GM23338 (cell line): ENCODE measurements around the gene MAST4. TPM values are rescaled to one million over a fixed set of nuclear protein-coding genes. Genes with fewer than 3 reads are reported as not detected.

Experiments
- ATAC-seq: fragments of 200-7000 bp; cut with Tn5 transposase; 3 replicates; pipeline ENCODE4 v1.9.1; 2020
- DNase-seq: peaks from one replicate; pipeline ENCODE4 v3.0.0-alpha.2; 2015; ENCODE audit warnings: low spot score
- H2AFZ ChIP-seq: fragments of 200-600 bp; sonication (generic); 2 replicates; pipeline ENCODE4 v1.8.0; 2016; ENCODE audit warnings: antibody characterized with exemption, mild to moderate bottlenecking, moderate library complexity
- H3F3A ChIP-seq: fragments of 200-600 bp; sonication (generic); replicated peaks from 2 replicates; pipeline ENCODE4 v1.8.0; 2017; ENCODE audit warnings: antibody characterized with exemption, mixed run types, low read depth
- H3K27ac ChIP-seq: fragments of 200-600 bp; sonication (generic); 2 replicates; pipeline ENCODE4 v1.6.1; 2016; ENCODE audit warnings: low read depth
- H3K27me3 ChIP-seq: fragments of 200-600 bp; sonication (generic); 2 replicates; pipeline ENCODE4 v1.8.0; 2016; ENCODE audit warnings: mild to moderate bottlenecking, mixed run types, moderate library complexity; ENCODE audit not compliant: insufficient read depth
- H3K36me3 ChIP-seq: fragments of 200-600 bp; sonication (generic); 2 replicates; pipeline ENCODE4 v1.8.0; 2016; ENCODE audit warnings: mild to moderate bottlenecking; ENCODE audit not compliant: insufficient read depth
- H3K4me1 ChIP-seq: fragments of 200-600 bp; sonication (generic); 2 replicates; pipeline ENCODE4 v1.8.0; 2016; ENCODE audit warnings: mild to moderate bottlenecking, moderate library complexity; ENCODE audit not compliant: insufficient read depth
- H3K4me2 ChIP-seq: fragments of 200-600 bp; sonication (generic); 2 replicates; pipeline ENCODE4 v1.7.1; 2017; ENCODE audit warnings: mixed run types
- H3K4me3 ChIP-seq: fragments of 200-600 bp; sonication (generic); 2 replicates; pipeline ENCODE4 v1.6.1; 2016; ENCODE audit warnings: mixed run types
- H3K79me2 ChIP-seq: fragments of 200-600 bp; sonication (generic); replicated peaks from 2 replicates; pipeline ENCODE4 v1.8.0; 2017; ENCODE audit warnings: mild to moderate bottlenecking; ENCODE audit not compliant: insufficient read depth
- H3K9me2 ChIP-seq: fragments of 200-600 bp; sonication (generic); 2 replicates; pipeline ENCODE4 v1.8.0; 2017; ENCODE audit not compliant: insufficient read depth
- H4K20me1 ChIP-seq: fragments of 200-600 bp; sonication (generic); replicated peaks from 2 replicates; pipeline ENCODE4 v1.8.0; 2017; ENCODE audit warnings: mild to moderate bottlenecking; ENCODE audit not compliant: insufficient read depth
- H3K27ac Mint-ChIP-seq: 2 replicates; pipeline ENCODE4 v1.8.0; 2020; ENCODE audit warnings: inconsistent platforms, mild to moderate bottlenecking, moderate library complexity, mixed read lengths
- H3K27me3 Mint-ChIP-seq: 3 replicates; pipeline ENCODE4 v1.8.0; 2022; ENCODE audit warnings: low read depth, mild to moderate bottlenecking, moderate library complexity, mixed read lengths, inconsistent platforms; ENCODE audit not compliant: insufficient read depth, poor library complexity
- H3K36me3 Mint-ChIP-seq: 3 replicates; pipeline ENCODE4 v1.8.0; 2021; ENCODE audit warnings: low read depth, mild to moderate bottlenecking, inconsistent platforms, moderate library complexity, mixed read lengths
- H3K4me1 Mint-ChIP-seq: 3 replicates; pipeline ENCODE4 v1.8.0; 2020; ENCODE audit warnings: mild to moderate bottlenecking, inconsistent platforms, mixed read lengths
- H3K4me3 Mint-ChIP-seq: 3 replicates; pipeline ENCODE4 v1.8.0; 2021; ENCODE audit warnings: moderate library complexity, mild to moderate bottlenecking, inconsistent platforms, mixed read lengths
- H3K9me3 Mint-ChIP-seq: 3 replicates; pipeline ENCODE4 v1.8.0; 2020; ENCODE audit warnings: moderate library complexity, mild to moderate bottlenecking, inconsistent platforms, mixed read lengths
- EZH2phosphoT487 ChIP-seq: fragments of 200-600 bp; sonication (generic); IDR thresholded peaks from one replicate; pipeline ENCODE4 v1.8.1; 2018; ENCODE audit warnings: antibody characterized with exemption; ENCODE audit not compliant: unreplicated experiment
- JUNB ChIP-seq: IDR thresholded peaks from one replicate; pipeline ENCODE4 v1.6.1; 2016; ENCODE audit warnings: antibody characterized with exemption; ENCODE audit not compliant: unreplicated experiment
- NANOG ChIP-seq: IDR thresholded peaks from 2 replicates; pipeline ENCODE4 v1.6.1; 2016; ENCODE audit warnings: antibody characterized with exemption, borderline replicate concordance
- STAT1 ChIP-seq: IDR thresholded peaks from one replicate; pipeline ENCODE4 v1.6.1; 2016; ENCODE audit warnings: antibody characterized with exemption; ENCODE audit not compliant: unreplicated experiment
- ZNF114 ChIP-seq: fragments of 250-450 bp; sonication (Bioruptor Pico); IDR thresholded peaks from 2 replicates; pipeline ENCODE4 v1.5.0; 2020; ENCODE audit warnings: mild to moderate bottlenecking, moderate library complexity
- ZNF331 ChIP-seq: fragments of 250-450 bp; sonication (Bioruptor Pico); IDR thresholded peaks from 2 replicates; pipeline ENCODE4 v1.5.0; 2020; ENCODE audit warnings: low read depth, mild to moderate bottlenecking, moderate library complexity
- ZNF462 ChIP-seq: fragments of 250-450 bp; sonication (Bioruptor Pico); IDR thresholded peaks from 2 replicates; pipeline ENCODE4 v1.5.0; 2020; ENCODE audit warnings: mild to moderate bottlenecking, moderate library complexity
- polyA plus RNA-seq: library from polyadenylated mRNA; unstranded; fragments of >200 nt; fragmentation: Nextera tagmentation; extraction: Ambion mirVana; gene quantifications from 2 replicates; pipeline ENCODE4 v1.2.1, GENCODE V29; 2016
- total RNA-seq: library from RNA; depleted of rRNA; stranded (reverse); fragments of >200 nt; shearing (Covaris generic); gene quantifications from 2 replicates; pipeline ENCODE4 v1.2.3, GENCODE V29; 2014
- TF ChIP-seq, protein P1 (sequence below): IDR thresholded peaks from one replicate; pipeline ENCODE4 v1.6.1; 2018; ENCODE audit warnings: antibody characterized with exemption; ENCODE audit not compliant: unreplicated experiment

MAST4 gene
- total and polyA plus RNA-seq, 2 experiments from 2014 or later, result 3.6 to 8.5 TPM

- H3K27me3 Mint-ChIP-seq, result no peaks in the 10 kb centered on the region
- H3K36me3 Mint-ChIP-seq, result no peaks in the 10 kb centered on the region
- H3F3A ChIP-seq, result no peaks in the 10 kb centered on the region
- no peak overlapping the region for H2AFZ ChIP-seq
- no peak overlapping the region for H3K4me3 Mint-ChIP-seq
- no peaks in the 10 kb centered on the region for H4K20me1 ChIP-seq
- no peak overlapping the region for H3K4me2 ChIP-seq
- no peak overlapping the region for H3K27ac Mint-ChIP-seq
- ATAC-seq, result peak; percentile 96
- H3K4me3 ChIP-seq, result no peak overlapping the region
- H3K4me1 ChIP-seq, result no peaks in the 10 kb centered on the region
- H3K9me3 Mint-ChIP-seq, result no peaks in the 10 kb centered on the region
- peaks cover 10% of the 10 kb centered on the region for H3K4me1 Mint-ChIP-seq
- H3K9me2 ChIP-seq, result no peaks in the 10 kb centered on the region
- DNase-seq, result peak; percentile 48
- H3K27me3 ChIP-seq, result no peaks in the 10 kb centered on the region
- H3K36me3 ChIP-seq, result no peaks in the 10 kb centered on the region
- no peak overlapping the region for H3K27ac ChIP-seq
- TF ChIP-seq, protein P1, sequence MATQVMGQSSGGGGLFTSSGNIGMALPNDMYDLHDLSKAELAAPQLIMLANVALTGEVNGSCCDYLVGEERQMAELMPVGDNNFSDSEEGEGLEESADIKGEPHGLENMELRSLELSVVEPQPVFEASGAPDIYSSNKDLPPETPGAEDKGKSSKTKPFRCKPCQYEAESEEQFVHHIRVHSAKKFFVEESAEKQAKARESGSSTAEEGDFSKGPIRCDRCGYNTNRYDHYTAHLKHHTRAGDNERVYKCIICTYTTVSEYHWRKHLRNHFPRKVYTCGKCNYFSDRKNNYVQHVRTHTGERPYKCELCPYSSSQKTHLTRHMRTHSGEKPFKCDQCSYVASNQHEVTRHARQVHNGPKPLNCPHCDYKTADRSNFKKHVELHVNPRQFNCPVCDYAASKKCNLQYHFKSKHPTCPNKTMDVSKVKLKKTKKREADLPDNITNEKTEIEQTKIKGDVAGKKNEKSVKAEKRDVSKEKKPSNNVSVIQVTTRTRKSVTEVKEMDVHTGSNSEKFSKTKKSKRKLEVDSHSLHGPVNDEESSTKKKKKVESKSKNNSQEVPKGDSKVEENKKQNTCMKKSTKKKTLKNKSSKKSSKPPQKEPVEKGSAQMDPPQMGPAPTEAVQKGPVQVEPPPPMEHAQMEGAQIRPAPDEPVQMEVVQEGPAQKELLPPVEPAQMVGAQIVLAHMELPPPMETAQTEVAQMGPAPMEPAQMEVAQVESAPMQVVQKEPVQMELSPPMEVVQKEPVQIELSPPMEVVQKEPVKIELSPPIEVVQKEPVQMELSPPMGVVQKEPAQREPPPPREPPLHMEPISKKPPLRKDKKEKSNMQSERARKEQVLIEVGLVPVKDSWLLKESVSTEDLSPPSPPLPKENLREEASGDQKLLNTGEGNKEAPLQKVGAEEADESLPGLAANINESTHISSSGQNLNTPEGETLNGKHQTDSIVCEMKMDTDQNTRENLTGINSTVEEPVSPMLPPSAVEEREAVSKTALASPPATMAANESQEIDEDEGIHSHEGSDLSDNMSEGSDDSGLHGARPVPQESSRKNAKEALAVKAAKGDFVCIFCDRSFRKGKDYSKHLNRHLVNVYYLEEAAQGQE, result no peak
- TF ChIP-seq STAT1 (no peak), NANOG (no peak), ZNF462 (no peak), ZNF331 (CRISPR knock-in tag) (no peak), ZNF114 (no peak), EZH2phosphoT487 (no peak), JUNB (no peak)
- H3K79me2 ChIP-seq, result no peaks in the 10 kb centered on the region
These were observed 37.6 kb downstream of the MAST4 start for GRCh38 chr5:66633754-66634153.
